H1 (cell line): ENCODE data around the gene C12orf76. TPM values are rescaled to one million over a fixed set of nuclear protein-coding genes. Genes with fewer than 3 reads are reported as not detected.

ENCODE experiments used
- CTCF ChIA-PET: fragments of 300-600 bp; sonication (Branson Sonifier 250); formaldehyde crosslinking; loops from one replicate; lab custom pipeline; 2021; ENCODE audit not compliant: partially characterized antibody; lab: Charles Lee
- POLR2A ChIA-PET: fragments of 300-600 bp; sonication (Branson Sonifier 250); formaldehyde crosslinking; loops from one replicate; lab custom pipeline; 2021; ENCODE audit warnings: inconsistent platforms; ENCODE audit not compliant: partially characterized antibody; lab: Charles Lee
- DNase-seq, 2 experiments: peaks; one replicate each; pipeline versions ENCODE4 v3.0.0 to v3.0.0-alpha.2; 2010 to 2022; ENCODE audit warnings: low spot score in 2 of 2, low read depth in 1 of 2, mixed read lengths in 1 of 2
- FAIRE-seq: peaks from 2 replicates; lab custom pipeline; 2011; peaks lifted over from hg19 to GRCh38; lab: Jason Lieb, UNC
- H2AFZ ChIP-seq: 2 replicates; pipeline ENCODE4 v1.8.1; 2012; ENCODE audit warnings: low read length, inconsistent platforms
- H2AK5ac ChIP-seq: 2 replicates; pipeline ENCODE4 v1.6.1; 2013; ENCODE audit warnings: low read depth, low read length
- H2BK120ac ChIP-seq: replicated peaks from 2 replicates; pipeline ENCODE3; 2013; ENCODE audit warnings: low read depth, low read length, inconsistent platforms
- H2BK12ac ChIP-seq: 2 replicates; pipeline ENCODE4 v1.6.1; 2013; ENCODE audit warnings: low read depth, low read length
- H2BK15ac ChIP-seq: 2 replicates; pipeline ENCODE4 v1.6.1; 2013; ENCODE audit warnings: low read length
- H2BK20ac ChIP-seq: 2 replicates; pipeline ENCODE4 v1.6.1; 2013; ENCODE audit warnings: low read length
- H2BK5ac ChIP-seq: 2 replicates; pipeline ENCODE4 v1.6.1; 2013; ENCODE audit warnings: low read depth, low read length
- H3K14ac ChIP-seq: 2 replicates; pipeline ENCODE4 v1.6.1; 2013; ENCODE audit warnings: inconsistent platforms; ENCODE audit not compliant: insufficient read length
- H3K18ac ChIP-seq: 2 replicates; pipeline ENCODE4 v1.6.1; 2013; ENCODE audit warnings: low read length; ENCODE audit errors: extremely low read depth
- H3K23ac ChIP-seq: 2 replicates; pipeline ENCODE4 v1.6.1; 2013; ENCODE audit warnings: inconsistent platforms; ENCODE audit not compliant: insufficient read length
- H3K23me2 ChIP-seq: 2 replicates; pipeline ENCODE4 v1.6.1; 2013; ENCODE audit warnings: low read depth, low read length
- H3K27ac ChIP-seq: 2 replicates; pipeline ENCODE4 v1.6.1; 2011; ENCODE audit warnings: low read depth, low read length, inconsistent platforms
- H3K27me3 ChIP-seq, 4 experiments: replicated peaks in 1 of 4; 1 replicate in 1 of 4; 2 replicates in 3 of 4; pipeline versions ENCODE4 v1.6.1 to v1.8.1; 2011 to 2013; ENCODE audit warnings: low read length in 3 of 4, mild to moderate bottlenecking in 3 of 4, inconsistent platforms in 2 of 4, mixed read lengths in 2 of 4, moderate library complexity in 1 of 4; ENCODE audit not compliant: control insufficient read depth in 3 of 4, insufficient read depth in 3 of 4; ENCODE audit errors: extremely low read depth in 1 of 4
- H3K36me3 ChIP-seq, 4 experiments: 2 replicates each; pipeline versions ENCODE4 v1.6.1 to v1.8.1; 2011 to 2013; ENCODE audit warnings: mild to moderate bottlenecking in 4 of 4, low read length in 3 of 4, moderate library complexity in 2 of 4, control low read depth in 1 of 4, inconsistent platforms in 1 of 4; ENCODE audit not compliant: insufficient read depth in 4 of 4, control insufficient read depth in 2 of 4
- H3K4ac ChIP-seq: replicated peaks from 2 replicates; pipeline ENCODE3; 2013; ENCODE audit warnings: low read length, low read depth, mixed read lengths, inconsistent platforms; ENCODE audit not compliant: insufficient read length
- H3K4me1 ChIP-seq, 4 experiments: replicated peaks in 1 of 4; 1 replicate in 1 of 4; 2 replicates in 3 of 4; pipeline versions ENCODE4 v1.6.1 to v1.8.1; 2011 to 2013; ENCODE audit warnings: low read length in 3 of 4, inconsistent platforms in 2 of 4, mixed read lengths in 1 of 4; ENCODE audit not compliant: insufficient read depth in 4 of 4, control insufficient read depth in 3 of 4
- H3K4me2 ChIP-seq, 2 experiments: 2 replicates each; pipeline versions ENCODE4 v1.6.1 to v1.8.1; 2011 to 2013; ENCODE audit warnings: low read depth in 2 of 2, low read length in 2 of 2, control low read depth in 1 of 2, inconsistent platforms in 1 of 2, mild to moderate bottlenecking in 1 of 2; ENCODE audit not compliant: insufficient read depth in 1 of 2
- H3K4me3 ChIP-seq, 4 experiments: fragments of 200-600, 300-600 bp in 1 of 4; sonication (generic), shearing (Covaris generic), sonication (Bioruptor Twin) in 1 of 4; 2 replicates each; pipeline versions ENCODE4 v1.5.1 to v1.8.1; 2011 to 2016; ENCODE audit warnings: low read length in 4 of 4, low read depth in 3 of 4, control low read depth in 2 of 4, inconsistent platforms in 2 of 4, mild to moderate bottlenecking in 2 of 4, mixed read lengths in 1 of 4, moderate library complexity in 1 of 4; ENCODE audit not compliant: insufficient read depth in 2 of 4; ENCODE audit errors: extremely low read depth in 1 of 4
- H3K56ac ChIP-seq: replicated peaks from 2 replicates; pipeline ENCODE3; 2013; ENCODE audit warnings: low read depth, mild to moderate bottlenecking, mixed read lengths, low read length, inconsistent platforms; ENCODE audit not compliant: insufficient read length
- H3K79me1 ChIP-seq: 2 replicates; pipeline ENCODE4 v1.6.1; 2013; ENCODE audit warnings: low read depth, low read length, control low read depth
- H3K79me2 ChIP-seq, 2 experiments: 2 replicates each; pipeline versions ENCODE4 v1.6.1 to v1.8.1; 2012 to 2013; ENCODE audit warnings: low read length in 2 of 2, mild to moderate bottlenecking in 2 of 2, inconsistent platforms in 1 of 2; ENCODE audit not compliant: insufficient read depth in 2 of 2, control insufficient read depth in 1 of 2
- H3K9ac ChIP-seq, 4 experiments: replicated peaks in 1 of 4; 1 replicate in 1 of 4; 2 replicates in 3 of 4; pipeline versions ENCODE4 v1.6.1 to v1.8.1; 2011 to 2013; ENCODE audit warnings: low read depth in 3 of 4, low read length in 3 of 4, control low read depth in 2 of 4, mild to moderate bottlenecking in 2 of 4, moderate library complexity in 2 of 4, inconsistent platforms in 1 of 4; ENCODE audit errors: extremely low read depth in 1 of 4
- H3K9me3 ChIP-seq, 2 experiments: 2 replicates each; pipeline versions ENCODE4 v1.6.1 to v1.8.1; 2012 to 2013; ENCODE audit warnings: mild to moderate bottlenecking in 2 of 2, moderate library complexity in 2 of 2, control low read depth in 1 of 2, inconsistent platforms in 1 of 2, low read depth in 1 of 2, low read length in 1 of 2, mixed read lengths in 1 of 2; ENCODE audit not compliant: insufficient read depth in 2 of 2
- H4K20me1 ChIP-seq, 2 experiments: replicated peaks in 1 of 2; 2 replicates each; pipeline versions ENCODE3 to v1.8.1; 2011 to 2013; ENCODE audit warnings: inconsistent platforms in 2 of 2, low read length in 2 of 2, mild to moderate bottlenecking in 1 of 2; ENCODE audit not compliant: insufficient read depth in 2 of 2, control insufficient read depth in 1 of 2
- H4K5ac ChIP-seq: 2 replicates; pipeline ENCODE4 v1.6.1; 2013; ENCODE audit warnings: low read length, low read depth, mixed read lengths, inconsistent platforms; ENCODE audit not compliant: insufficient read length
- H4K8ac ChIP-seq: 2 replicates; pipeline ENCODE4 v1.8.0; 2013; ENCODE audit warnings: mild to moderate bottlenecking, moderate library complexity, low read length, inconsistent platforms; ENCODE audit not compliant: insufficient read depth; ENCODE audit errors: extremely low read depth
- H4K91ac ChIP-seq: replicated peaks from 2 replicates; pipeline ENCODE3; 2013; ENCODE audit warnings: low read length, mixed read lengths, inconsistent platforms; ENCODE audit not compliant: insufficient read length
- PHF8 ChIP-seq: fragments of 200-600 bp; sonication (generic); conservative IDR thresholded peaks from 2 replicates; pipeline ENCODE4 v1.7.1; 2012; ENCODE audit warnings: low read depth, mild to moderate bottlenecking, inconsistent platforms, low read length, moderate library complexity
- RAD21 ChIP-seq, 2 experiments: IDR thresholded peaks in 1 of 2; conservative IDR thresholded peaks in 1 of 2; 2 replicates each; pipeline ENCODE4 v1.6.1; 2011; ENCODE audit warnings: low read depth in 2 of 2, low read length in 2 of 2, improper control_type of control experiment in 1 of 2, inconsistent platforms in 1 of 2, mild to moderate bottlenecking in 1 of 2, moderate library complexity in 1 of 2
- polyA plus RNA-seq, 7 experiments: library from polyadenylated mRNA; depleted of rRNA in 3 of 7; stranded (reverse) in 5 of 7; unstranded in 2 of 7; fragments of >200 nt in 5 of 7; fragments of 200-250 nt in 2 of 7; gene quantifications; 1 replicate in 5 of 7; 2 replicates in 1 of 7; 4 replicates in 1 of 7; pipeline versions ENCODE4 v1.2.1 to v1.2.3, GENCODE V29; 2011 to 2013; ENCODE audit warnings: missing spikeins in 2 of 7, mixed read lengths in 2 of 7
- total RNA-seq: library from RNA; stranded (reverse); fragmentation: NEBNext Ultra II Directional; extraction: Animal tissue kit (Norgen Biotek cat#: 25700); gene quantifications from 2 replicates; pipeline ENCODE4 v1.2.1, GENCODE V29; 2021

Gene C12orf76
- total and polyA plus RNA-seq, 2 of the 8 experiments (the other 6 are each of a cell fraction or from before 2014, with no cell fraction given), result 14.4 to 18.6 TPM

- Histone ChIP-seq H2BK120ac (no peak overlapping the region), H3K9ac (no peak overlapping the region), H2BK5ac (no peak overlapping the region), H3K23me2 (no peaks in the 10 kb centered on the region), H4K5ac (no peak overlapping the region), H3K4me2 (no peak overlapping the region), H3K9me3 (no peaks in the 10 kb centered on the region), H3K27me3 (no peaks in the 10 kb centered on the region), H3K27ac (no peak overlapping the region), H3K79me1 (no peaks in the 10 kb centered on the region), H4K91ac (no peak overlapping the region), H3K4me3 (no peak overlapping the region), H3K14ac (no peak overlapping the region), H3K79me2 (no peaks in the 10 kb centered on the region), H2BK12ac (no peak overlapping the region), H2AK5ac (no peak overlapping the region), H3K18ac (no peak overlapping the region), H4K8ac (no peak overlapping the region), H3K23ac (no peak overlapping the region), H3K4me1 (no peaks in the 10 kb centered on the region; a peak in 1 of 7 replicates), H2BK15ac (no peak overlapping the region), H3K36me3 (no peaks in the 10 kb centered on the region), H3K56ac (no peak overlapping the region), H3K4ac (no peak overlapping the region), H4K20me1 (no peaks in the 10 kb centered on the region), H2AFZ (no peak overlapping the region), H2BK20ac (no peak overlapping the region)
- POLR2A ChIA-PET, result no interaction called here
- FAIRE-seq (no peak), DNase-seq (no peak)
- CTCF ChIA-PET, result interaction anchor here (1.0 kb wide), 1 partner anchor 19 kb away, joined by 5 read pairs; no protein-coding TSS in a partner anchor
- TF ChIP-seq RAD21 (IDR thresholded peaks at IDR 0.05 in 1 of 2, conservative IDR thresholded peaks at IDR 0.05 in 1 of 2; ENCODE audit: low read depth in 2 of 2, low read length in 2 of 2), result no peak
- TF ChIP-seq PHF8, result no peak
Measured at GRCh38 chr12:110071504-110071903, 23.2 kb upstream of the C12orf76 start.
